Peyer's patch (tissue), 4 donors: ENCODE results near the gene CYP11A1. TPM values are rescaled to one million over a fixed set of nuclear protein-coding genes. Genes with fewer than 3 reads are reported as not detected.
"Not testable (repeated sequence)": the region's sequence is repeated elsewhere in the genome, so short reads cannot be mapped to it uniquely, and the experiment has no call there.

Source experiments
- DNase-seq, 3 donors: peaks; one replicate each; pipeline ENCODE4 v3.0.0-alpha.2; 2017 to 2019
- H3K27ac ChIP-seq, 4 donors: fragments of 200-600 bp; sonication (generic); one replicate each; pipeline ENCODE4 v1.5.1; 2016 to 2019
- H3K27me3 ChIP-seq, 2 donors: fragments of 200-600 bp; sonication (generic); one replicate each; pipeline ENCODE4 v1.5.1; 2019
- H3K36me3 ChIP-seq, 3 donors: fragments of 200-600 bp; sonication (generic); one replicate each; pipeline ENCODE4 v1.5.1; 2016 to 2019
- H3K4me1 ChIP-seq, 4 donors: fragments of 200-600 bp; sonication (generic); one replicate each; pipeline ENCODE4 v1.5.1; 2016 to 2019
- H3K4me3 ChIP-seq, 4 donors: fragments of 200-600 bp; sonication (generic); 1 replicate in 3 of 4; 2 replicates in 1 of 4; pipeline ENCODE4 v1.5.1; 2016 to 2019; ENCODE audit warnings: mild to moderate bottlenecking in 1 of 4
- H3K9me3 ChIP-seq, 4 donors: fragments of 200-600 bp; sonication (generic); one replicate each; pipeline ENCODE4 v1.5.1; 2016 to 2019; ENCODE audit warnings: mild to moderate bottlenecking in 1 of 4
- CTCF ChIP-seq, 6 experiments: fragments of 450-650 bp in 4 of 6; fragments of 200-600 bp in 2 of 6; sonication (generic) in 1 of 6; IDR thresholded peaks; one replicate each; pipeline ENCODE4 v1.5.1; 2017 to 2019; ENCODE audit warnings: antibody characterized with exemption in 6 of 6, mild to moderate bottlenecking in 3 of 6, moderate library complexity in 1 of 6
- POLR2A ChIP-seq, 2 donors: fragments of 450-650 bp; IDR thresholded peaks; one replicate each; pipeline ENCODE4 v1.5.1; 2017; ENCODE audit warnings: antibody characterized with exemption in 2 of 2, mild to moderate bottlenecking in 2 of 2, moderate library complexity in 2 of 2
- total RNA-seq, 4 donors: library from RNA; depleted of rRNA; stranded (reverse); fragments of >200 nt; gene quantifications; one replicate each; pipeline ENCODE4 v1.1.0, GENCODE V29; 2016

The CYP11A1 gene
- total RNA-seq, 4 donors from 2014 or later = 0.88 to 6.6 (median 3.3) TPM

DNA sequence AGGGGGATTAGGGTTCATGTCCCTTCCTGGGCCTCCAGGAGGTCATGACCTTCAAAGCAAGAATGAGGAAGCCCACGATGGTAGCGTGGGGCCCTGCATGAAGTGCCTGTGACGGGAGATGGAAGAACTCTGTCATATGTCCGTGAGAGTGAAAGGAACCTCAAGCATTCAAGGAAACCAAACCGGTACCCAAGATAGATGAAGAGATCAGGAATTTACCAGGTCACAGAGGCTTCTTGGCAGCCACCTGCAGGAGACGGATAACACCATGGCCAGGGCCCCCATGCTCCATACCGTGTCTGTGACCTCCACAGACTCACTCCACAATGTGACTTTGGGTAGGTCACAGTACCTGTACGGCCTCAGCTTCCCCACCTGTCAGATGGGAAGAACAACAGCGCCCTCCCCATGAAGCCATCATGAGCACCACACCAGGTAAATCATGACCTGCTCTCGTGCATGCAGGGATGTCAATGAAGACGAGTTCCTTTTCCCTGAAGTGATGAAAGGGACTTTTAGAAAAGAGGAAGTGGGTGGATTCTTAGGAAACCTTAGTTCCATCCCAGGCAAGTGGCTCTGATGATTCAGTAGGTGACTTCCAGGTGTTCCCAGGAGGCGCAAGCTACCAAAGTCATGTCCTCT, 23.3 kb upstream of the CYP11A1 start:
- TF ChIP-seq POLR2A (IDR thresholded peaks at IDR 0.05) (no peak), CTCF (IDR thresholded peaks at IDR 0.05) (no peak)
- H3K4me1 ChIP-seq = peaks cover 0 to 24% (median 2%) of the 10 kb centered on the region in 4 donors
- H3K9me3 ChIP-seq = no peaks in the 10 kb centered on the region
- H3K27me3 ChIP-seq = no peaks in the 10 kb centered on the region
- no peaks in the 10 kb centered on the region for H3K36me3 ChIP-seq
- H3K4me3 ChIP-seq = no peak overlapping the region
- H3K27ac ChIP-seq = peak overlapping the region in 1 of 4 donors; percentile 14
- no peak for DNase-seq

DNA sequence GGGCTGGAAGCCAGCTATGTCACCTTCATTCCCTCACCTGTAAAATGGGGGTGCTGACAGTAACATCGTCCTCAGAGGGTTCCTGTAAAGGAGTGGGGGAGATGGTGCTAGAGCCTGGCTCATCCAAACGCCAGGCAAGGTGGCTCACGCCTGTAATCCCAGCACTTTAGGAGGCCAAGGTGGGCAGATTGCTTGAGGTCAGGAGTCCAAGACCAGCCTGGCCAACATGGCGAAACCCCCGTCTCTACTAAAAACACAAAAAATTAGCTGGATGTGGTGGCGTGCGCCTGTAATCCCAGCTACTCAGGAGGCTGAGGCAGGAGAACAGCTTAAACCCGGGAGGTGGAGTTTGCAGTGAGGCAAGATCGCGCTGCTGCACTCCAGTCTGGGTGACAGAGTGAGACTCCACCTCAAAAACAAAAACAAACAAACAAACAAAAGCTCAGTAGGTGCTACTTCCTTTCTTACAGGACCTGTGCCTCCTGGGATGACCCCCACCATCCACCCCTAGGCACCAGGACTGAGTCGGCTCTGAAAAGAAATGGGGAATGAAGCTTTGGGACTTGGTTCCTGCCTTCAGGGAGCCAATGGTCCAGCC, 22.7 kb upstream of the CYP11A1 start:
- H3K36me3 ChIP-seq, DNase-seq, H3K4me3 ChIP-seq, H3K9me3 ChIP-seq, H3K27me3 ChIP-seq: not testable (repeated sequence)
- Histone ChIP-seq H3K4me1 (peaks cover 0 to 30% (median 7%) of the 10 kb centered on the region in 4 donors), H3K27ac (peak overlapping the region in 2 of 4 donors; percentile 12 to 14)

DNA sequence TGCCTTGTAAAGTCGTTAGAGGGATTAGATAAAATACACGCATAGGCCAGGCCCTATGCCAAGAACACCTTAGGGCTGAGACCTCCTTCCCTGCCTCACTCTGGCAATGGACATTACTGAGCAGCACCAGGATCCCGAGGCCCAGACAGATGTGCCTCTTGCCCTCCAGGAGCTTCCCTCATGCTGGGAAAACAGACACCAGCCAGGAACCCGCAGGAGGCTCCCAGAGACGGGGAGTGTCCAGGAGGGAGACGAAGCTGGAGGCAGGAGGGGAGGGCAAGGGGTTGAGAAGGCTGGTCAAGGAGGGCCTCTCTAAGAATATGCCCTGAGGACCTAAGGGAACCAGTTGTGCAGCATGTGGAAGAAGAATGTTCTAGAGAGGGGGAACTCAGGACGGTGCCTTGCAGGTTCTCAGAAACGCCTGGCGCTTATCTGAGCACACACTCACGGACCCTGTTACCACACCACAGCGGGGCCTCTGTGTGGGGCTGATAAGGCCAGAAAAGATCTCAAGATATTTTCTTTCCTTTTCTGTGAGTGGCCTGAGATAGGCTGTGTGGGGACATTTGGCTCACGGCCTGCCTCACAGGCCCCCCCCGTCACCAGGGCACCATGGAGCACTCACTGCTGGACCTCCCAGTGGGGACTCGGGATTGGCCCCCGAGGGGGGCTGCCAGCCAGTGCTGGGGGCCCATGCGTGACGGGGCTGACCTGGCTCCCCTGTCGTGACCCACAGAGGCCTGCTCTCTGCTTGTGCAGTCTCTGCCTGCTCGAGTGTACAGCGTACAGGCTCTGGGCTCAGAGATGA, 22.0 kb upstream of the CYP11A1 start:
- Histone ChIP-seq H3K27ac (peak overlapping the region in 1 of 4 donors; percentile 12), H3K4me1 (peaks cover 0 to 33% (median 13%) of the 10 kb centered on the region in 4 donors), H3K9me3 (no peaks in the 10 kb centered on the region), H3K27me3 (no peaks in the 10 kb centered on the region), H3K36me3 (no peaks in the 10 kb centered on the region), H3K4me3 (no peak overlapping the region)
- DNase-seq = no peak
- TF ChIP-seq CTCF (IDR thresholded peaks at IDR 0.05) (no peak), POLR2A (IDR thresholded peaks at IDR 0.05) (no peak)

DNA sequence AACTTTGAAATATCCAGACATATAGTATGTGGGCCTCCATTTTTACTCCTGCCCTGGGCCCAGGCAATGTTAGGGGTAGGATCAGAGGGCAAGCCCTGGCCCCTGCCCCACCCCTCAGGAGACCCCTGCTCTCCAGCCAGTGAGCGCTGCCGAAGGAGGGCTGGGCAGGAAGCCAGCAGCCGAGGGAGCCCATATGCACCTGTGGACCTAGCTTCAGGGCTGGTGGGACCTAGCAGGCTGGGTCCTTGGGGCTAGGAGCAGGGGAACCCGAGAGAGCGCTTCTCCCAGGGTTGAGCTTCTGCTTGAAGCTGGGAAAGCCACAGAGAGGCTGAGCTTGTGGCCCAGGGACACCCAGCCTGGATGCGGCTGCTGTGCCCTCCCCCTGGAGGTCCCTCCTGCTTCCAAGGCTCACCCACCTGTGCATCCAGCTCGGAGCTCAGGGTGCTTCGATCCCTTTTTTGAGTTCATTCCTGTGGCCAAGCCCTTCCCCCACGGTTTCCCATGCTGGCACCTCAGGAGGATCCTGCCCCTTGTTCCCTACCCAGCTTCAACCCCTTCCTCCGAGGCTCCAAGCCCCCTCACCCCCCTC, 21.0 kb upstream of the CYP11A1 start:
- Histone ChIP-seq H3K4me3 (no peak overlapping the region), H3K4me1 (peaks cover 0 to 43% (median 19%) of the 10 kb centered on the region in 4 donors), H3K27me3 (no peaks in the 10 kb centered on the region), H3K36me3 (no peaks in the 10 kb centered on the region), H3K9me3 (no peaks in the 10 kb centered on the region), H3K27ac (peak overlapping the region in 1 of 4 donors; percentile 25)
- no peak for DNase-seq
- no peak for TF ChIP-seq POLR2A (IDR thresholded peaks at IDR 0.05)
- no peak for TF ChIP-seq CTCF (IDR thresholded peaks at IDR 0.05)

GRCh38 chr15:74387621-74388362, 20.3 kb upstream of the CYP11A1 start:
- H3K36me3 ChIP-seq = no peaks in the 10 kb centered on the region
- TF ChIP-seq POLR2A (IDR thresholded peaks at IDR 0.05) = no peak
- TF ChIP-seq CTCF (IDR thresholded peaks at IDR 0.05) = no peak
- peaks cover 0 to 48% (median 19%) of the 10 kb centered on the region in 4 donors for H3K4me1 ChIP-seq
- DNase-seq = no peak
- H3K27me3 ChIP-seq = no peaks in the 10 kb centered on the region
- H3K4me3 ChIP-seq = no peak overlapping the region
- peak overlapping the region in 1 of 4 donors; percentile 81 for H3K27ac ChIP-seq
- H3K9me3 ChIP-seq = no peaks in the 10 kb centered on the region
